Measurements from ENCODE around the gene ZCRB1.

Gene ZCRB1

GRCh38 chr12:42327227-42327590, 1.3 kb upstream of the ZCRB1 start:
- TF ChIP-seq CREB1 (IDR thresholded peaks at IDR 0.05; ENCODE audit: low read depth) (no peak), RAD21 (IDR thresholded peaks at IDR 0.05; ENCODE audit: low read depth) (no peak), TEAD4 (IDR thresholded peaks at IDR 0.05) (no peak), CEBPB (IDR thresholded peaks at IDR 0.05) (no peak), NFIC (IDR thresholded peaks at IDR 0.05) (no peak), YY1 (IDR thresholded peaks at IDR 0.05; ENCODE audit: low read depth) (no peak), FOXM1 (IDR thresholded peaks at IDR 0.05; ENCODE audit: borderline replicate concordance, low read depth) (no peak), EP300 (IDR thresholded peaks at IDR 0.05; ENCODE audit: borderline replicate concordance) (no peak), TAF1 (IDR thresholded peaks at IDR 0.05; ENCODE audit: low read depth) (no peak), TCF12 (IDR thresholded peaks at IDR 0.05; ENCODE audit: low read depth) (no peak)
- TF ChIP-seq, protein P1, sequence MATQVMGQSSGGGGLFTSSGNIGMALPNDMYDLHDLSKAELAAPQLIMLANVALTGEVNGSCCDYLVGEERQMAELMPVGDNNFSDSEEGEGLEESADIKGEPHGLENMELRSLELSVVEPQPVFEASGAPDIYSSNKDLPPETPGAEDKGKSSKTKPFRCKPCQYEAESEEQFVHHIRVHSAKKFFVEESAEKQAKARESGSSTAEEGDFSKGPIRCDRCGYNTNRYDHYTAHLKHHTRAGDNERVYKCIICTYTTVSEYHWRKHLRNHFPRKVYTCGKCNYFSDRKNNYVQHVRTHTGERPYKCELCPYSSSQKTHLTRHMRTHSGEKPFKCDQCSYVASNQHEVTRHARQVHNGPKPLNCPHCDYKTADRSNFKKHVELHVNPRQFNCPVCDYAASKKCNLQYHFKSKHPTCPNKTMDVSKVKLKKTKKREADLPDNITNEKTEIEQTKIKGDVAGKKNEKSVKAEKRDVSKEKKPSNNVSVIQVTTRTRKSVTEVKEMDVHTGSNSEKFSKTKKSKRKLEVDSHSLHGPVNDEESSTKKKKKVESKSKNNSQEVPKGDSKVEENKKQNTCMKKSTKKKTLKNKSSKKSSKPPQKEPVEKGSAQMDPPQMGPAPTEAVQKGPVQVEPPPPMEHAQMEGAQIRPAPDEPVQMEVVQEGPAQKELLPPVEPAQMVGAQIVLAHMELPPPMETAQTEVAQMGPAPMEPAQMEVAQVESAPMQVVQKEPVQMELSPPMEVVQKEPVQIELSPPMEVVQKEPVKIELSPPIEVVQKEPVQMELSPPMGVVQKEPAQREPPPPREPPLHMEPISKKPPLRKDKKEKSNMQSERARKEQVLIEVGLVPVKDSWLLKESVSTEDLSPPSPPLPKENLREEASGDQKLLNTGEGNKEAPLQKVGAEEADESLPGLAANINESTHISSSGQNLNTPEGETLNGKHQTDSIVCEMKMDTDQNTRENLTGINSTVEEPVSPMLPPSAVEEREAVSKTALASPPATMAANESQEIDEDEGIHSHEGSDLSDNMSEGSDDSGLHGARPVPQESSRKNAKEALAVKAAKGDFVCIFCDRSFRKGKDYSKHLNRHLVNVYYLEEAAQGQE (IDR thresholded peaks at IDR 0.05; ENCODE audit: low read depth), result no peak

- 0 out of 2 replicates have a peak, but pooled peaks have one; percentile 40 for TF ChIP-seq YY1 (IDR thresholded peaks at IDR 0.05; ENCODE audit: low read depth)
- no peak for TF ChIP-seq NFIC (IDR thresholded peaks at IDR 0.05)
- TF ChIP-seq TEAD4 (IDR thresholded peaks at IDR 0.05), result no peak
- TF ChIP-seq FOXM1 (IDR thresholded peaks at IDR 0.05; ENCODE audit: borderline replicate concordance, low read depth), result no peak
- TF ChIP-seq CEBPB (IDR thresholded peaks at IDR 0.05), result no peak
- TF ChIP-seq, protein P1 (IDR thresholded peaks at IDR 0.05; ENCODE audit: low read depth), result no peak
- TF ChIP-seq CREB1 (IDR thresholded peaks at IDR 0.05; ENCODE audit: low read depth), result no peak
- TF ChIP-seq EP300 (IDR thresholded peaks at IDR 0.05; ENCODE audit: borderline replicate concordance), result no peak
Measured at GRCh38 chr12:42326541-42327226, 790 bp upstream of the ZCRB1 start.

GRCh38 chr12:42325326-42325652, 605 bp downstream of the ZCRB1 start:
- no peak for TF ChIP-seq TAF1 (IDR thresholded peaks at IDR 0.05; ENCODE audit: low read depth)

DNA sequence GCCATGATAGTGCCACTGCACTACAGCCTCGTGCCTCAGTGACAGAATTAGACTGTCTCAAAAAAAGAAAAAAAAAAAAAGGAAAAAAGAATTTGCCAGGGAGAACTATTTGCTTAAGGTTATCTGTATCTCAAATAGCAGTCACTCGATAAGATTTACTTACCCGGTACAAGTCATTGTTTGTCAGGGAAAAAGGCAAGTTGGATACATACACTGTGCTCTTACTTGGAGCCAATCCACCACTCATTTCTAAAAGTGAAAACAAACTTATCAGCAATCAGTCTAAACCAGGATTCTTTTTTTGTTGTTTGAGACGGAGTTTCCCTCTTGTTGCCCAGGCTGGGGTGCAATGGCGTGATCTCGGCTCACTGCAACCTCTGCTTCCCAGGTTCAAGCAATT, 2.0 kb downstream of the ZCRB1 start:
- no peak for TF ChIP-seq TAF1 (IDR thresholded peaks at IDR 0.05; ENCODE audit: low read depth)

DNA sequence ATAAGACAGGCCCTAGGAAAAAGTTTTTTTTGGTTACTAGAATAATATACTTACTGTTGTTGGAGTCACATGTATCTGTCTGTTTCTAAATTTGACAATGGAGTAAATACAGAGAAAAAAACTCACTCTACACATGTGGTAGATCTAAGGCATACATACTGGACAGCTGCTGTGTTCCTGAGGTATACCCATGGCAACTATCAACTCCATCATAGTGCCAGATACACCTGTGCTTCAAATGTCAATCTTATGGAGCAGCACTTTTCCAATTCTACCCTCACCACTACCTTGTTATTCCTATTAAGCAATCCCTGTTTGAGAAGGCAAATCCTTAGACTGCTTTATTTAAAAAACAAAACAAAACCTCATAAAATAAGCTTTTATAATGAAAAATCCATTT, 3.3 kb downstream of the ZCRB1 start:
- TF ChIP-seq RAD21 (IDR thresholded peaks at IDR 0.05; ENCODE audit: low read depth) (no peak), NFIC (IDR thresholded peaks at IDR 0.05) (no peak), YY1 (IDR thresholded peaks at IDR 0.05; ENCODE audit: low read depth) (no peak), EP300 (IDR thresholded peaks at IDR 0.05; ENCODE audit: borderline replicate concordance) (no peak), EGR1 (IDR thresholded peaks at IDR 0.05) (no peak), TEAD4 (IDR thresholded peaks at IDR 0.05) (no peak), MAX (IDR thresholded peaks at IDR 0.05) (no peak)

DNA sequence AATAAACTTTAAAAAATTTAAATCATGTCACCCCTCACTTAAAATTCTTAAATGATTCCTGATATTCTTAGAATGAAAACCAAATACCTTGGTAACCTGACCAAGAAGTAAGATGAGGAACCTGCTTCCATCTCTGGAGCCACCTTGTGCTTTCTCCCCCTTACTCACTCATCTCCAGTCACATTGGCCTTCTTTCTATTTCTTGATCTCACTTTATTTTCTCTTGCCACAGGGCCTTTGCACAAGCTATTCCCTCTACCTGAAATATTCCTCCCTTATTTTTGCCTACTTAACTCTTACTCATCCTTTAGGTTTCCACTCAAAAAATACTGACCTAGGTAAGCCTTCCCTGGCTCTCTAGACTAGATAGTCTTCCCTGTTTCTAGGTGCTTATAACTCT, 5.1 kb downstream of the ZCRB1 start:
- TF ChIP-seq YY1 (IDR thresholded peaks at IDR 0.05; ENCODE audit: low read depth), result no peak
- no peak for TF ChIP-seq EGR1 (IDR thresholded peaks at IDR 0.05)
- TF ChIP-seq EP300 (IDR thresholded peaks at IDR 0.05; ENCODE audit: borderline replicate concordance), result no peak
- no peak for TF ChIP-seq RAD21 (IDR thresholded peaks at IDR 0.05; ENCODE audit: low read depth)
- TF ChIP-seq TEAD4 (IDR thresholded peaks at IDR 0.05), result no peak
- no peak for TF ChIP-seq NFIC (IDR thresholded peaks at IDR 0.05)

- no peak for TF ChIP-seq NFIC (IDR thresholded peaks at IDR 0.05)
- TF ChIP-seq TAF1 (IDR thresholded peaks at IDR 0.05; ENCODE audit: low read depth), result no peak
- no peak for TF ChIP-seq CEBPB (IDR thresholded peaks at IDR 0.05)
- TF ChIP-seq EP300 (IDR thresholded peaks at IDR 0.05; ENCODE audit: borderline replicate concordance), result no peak
- TF ChIP-seq, protein P1 (IDR thresholded peaks at IDR 0.05; ENCODE audit: low read depth), result no peak
- TF ChIP-seq CREB1 (IDR thresholded peaks at IDR 0.05; ENCODE audit: low read depth), result no peak
- TF ChIP-seq FOXM1 (IDR thresholded peaks at IDR 0.05; ENCODE audit: borderline replicate concordance, low read depth), result no peak
- TF ChIP-seq MAX (IDR thresholded peaks at IDR 0.05), result no peak
- no peak for TF ChIP-seq RAD21 (IDR thresholded peaks at IDR 0.05; ENCODE audit: low read depth)
- no peak for TF ChIP-seq TCF12 (IDR thresholded peaks at IDR 0.05; ENCODE audit: low read depth)
- TF ChIP-seq EGR1 (IDR thresholded peaks at IDR 0.05), result no peak
- no peak for TF ChIP-seq ZBTB7A (IDR thresholded peaks at IDR 0.05; ENCODE audit: low read depth)
- TF ChIP-seq TEAD4 (IDR thresholded peaks at IDR 0.05), result no peak
- no peak for TF ChIP-seq USF1 (IDR thresholded peaks at IDR 0.05)
- no peak for TF ChIP-seq YY1 (IDR thresholded peaks at IDR 0.05; ENCODE audit: low read depth)
Measured at GRCh38 chr12:42315108-42315507, 10.8 kb downstream of the ZCRB1 start.

Measured in Ishikawa (cell line).